Mesothelial cell of epicardium (in vitro differentiated cells): ENCODE data around the gene MTX1. TPM values are rescaled to one million over a fixed set of nuclear protein-coding genes. Genes with fewer than 3 reads are reported as not detected.

Experiments
- DNase-seq, 2 experiments: peaks; one replicate each; pipeline ENCODE4 v3.0.0; 2021; ENCODE audit warnings: low spot score in 2 of 2; ENCODE audit not compliant: unreplicated experiment in 2 of 2
- H3K27ac Mint-ChIP-seq: 2 replicates; pipeline ENCODE4 v1.8.0; 2021; ENCODE audit warnings: mixed read lengths
- H3K27me3 Mint-ChIP-seq: 2 replicates; pipeline ENCODE4 v1.8.0; 2021; ENCODE audit warnings: low read depth, mixed read lengths
- H3K36me3 Mint-ChIP-seq: 2 replicates; pipeline ENCODE4 v1.8.0; 2021; ENCODE audit warnings: mixed read lengths
- H3K4me1 Mint-ChIP-seq: 2 replicates; pipeline ENCODE4 v1.8.0; 2021; ENCODE audit warnings: mixed read lengths
- H3K4me3 Mint-ChIP-seq: 2 replicates; pipeline ENCODE4 v1.8.0; 2021; ENCODE audit warnings: mild to moderate bottlenecking, moderate library complexity, mixed read lengths
- H3K9me3 Mint-ChIP-seq: 2 replicates; pipeline ENCODE4 v1.8.0; 2021; ENCODE audit warnings: mixed read lengths
- CTCF ChIP-seq: fragments of 200-600 bp; sonication (generic); IDR thresholded peaks from one replicate; pipeline ENCODE4 v1.5.0; 2021; ENCODE audit warnings: antibody characterized with exemption; ENCODE audit not compliant: unreplicated experiment
- total RNA-seq: library from RNA; stranded (reverse); gene quantifications from 3 replicates; pipeline ENCODE4 v1.2.1, GENCODE V29; 2021

MTX1 gene
- total RNA-seq, 1 donor from 2014 or later, result 35.7 TPM

- Mint-ChIP-seq H3K4me3 (peak overlapping the region; percentile 75), H3K4me1 (peaks cover 30% of the 10 kb centered on the region), H3K36me3 (peaks cover 14% of the 10 kb centered on the region), H3K9me3 (no peaks in the 10 kb centered on the region), H3K27me3 (no peaks in the 10 kb centered on the region), H3K27ac (peak overlapping the region; percentile 76)
- TF ChIP-seq CTCF, result no peak
- no peak for DNase-seq
Measured at GRCh38 chr1:155254714-155255242, 46.3 kb downstream of the MTX1 start.

- peak within 1 kb of the TSS; percentile 75 for H3K4me3 Mint-ChIP-seq
- peak; percentile 81 to 93 for DNase-seq
- no peaks in the 10 kb centered on the region for H3K9me3 Mint-ChIP-seq
- H3K27me3 Mint-ChIP-seq, result no peaks in the 10 kb centered on the region
- peaks cover 30% of the 10 kb centered on the region for H3K4me1 Mint-ChIP-seq
- peaks cover 18% of the 10 kb centered on the region for H3K36me3 Mint-ChIP-seq
- TF ChIP-seq CTCF, result peak; percentile 16
- peak within 1 kb of the TSS; percentile 93 for H3K27ac Mint-ChIP-seq
Measured at GRCh38 chr1:155255243-155256007, 46.9 kb downstream of the MTX1 start, which contains the start of gene ENTREP3. Gene ENTREP3 (minus strand): TSS chr1:155255483. CDS start chr1:155254877, 606 bp downstream.

GRCh38 chr1:155256058-155256852 lies 47.8 kb downstream of the MTX1 start:
- Mint-ChIP-seq H3K9me3 (no peaks in the 10 kb centered on the region), H3K36me3 (peaks cover 20% of the 10 kb centered on the region), H3K4me1 (peaks cover 31% of the 10 kb centered on the region), H3K27ac (peak overlapping the region; percentile 93), H3K27me3 (no peaks in the 10 kb centered on the region), H3K4me3 (peak overlapping the region; percentile 75)
- TF ChIP-seq CTCF, result no peak
- no peak for DNase-seq

GRCh38 chr1:155260276-155260675 lies 51.8 kb downstream of the MTX1 start:
- peaks cover 23% of the 10 kb centered on the region for H3K4me1 Mint-ChIP-seq
- no peaks in the 10 kb centered on the region for H3K9me3 Mint-ChIP-seq
- TF ChIP-seq CTCF, result no peak
- peak overlapping the region; percentile 98 for H3K4me3 Mint-ChIP-seq
- peaks cover 29% of the 10 kb centered on the region for H3K36me3 Mint-ChIP-seq
- no peak overlapping the region for H3K27ac Mint-ChIP-seq
- H3K27me3 Mint-ChIP-seq, result no peaks in the 10 kb centered on the region
- no peak for DNase-seq

GRCh38 chr1:155261493-155261851 lies 53.0 kb downstream of the MTX1 start:
- Mint-ChIP-seq H3K27ac (peak overlapping the region; percentile 98), H3K27me3 (no peaks in the 10 kb centered on the region), H3K9me3 (no peaks in the 10 kb centered on the region), H3K4me1 (peaks cover 19% of the 10 kb centered on the region), H3K4me3 (peak overlapping the region; percentile 98), H3K36me3 (peaks cover 35% of the 10 kb centered on the region)
- DNase-seq, result no peak
- TF ChIP-seq CTCF, result no peak
